ENCODE data around the gene GYPC.
"Not testable (repeated sequence)": the region's sequence is repeated elsewhere in the genome, so short reads cannot be mapped to it uniquely, and the experiment has no call there.

The GYPC gene

GRCh38 chr2:126644630-126645191, 11.2 kb upstream of the GYPC start:
- H3K36me3 ChIP-seq (ENCODE audit: insufficient read depth, low read length): no peaks in the 10 kb centered on the region
- no peaks in the 10 kb centered on the region for H3K9me3 ChIP-seq (ENCODE audit: low read length)
- no peaks in the 10 kb centered on the region for H3K4me1 ChIP-seq (ENCODE audit: insufficient read depth, low read length, severe bottlenecking)
- no peak overlapping the region for H3K4me3 ChIP-seq (ENCODE audit: low read depth, low read length, poor library complexity, severe bottlenecking)
- H3K9ac ChIP-seq (ENCODE audit: low read length): no peak overlapping the region
- no peak overlapping the region for H2AFZ ChIP-seq (ENCODE audit: low read length)
- no peaks in the 10 kb centered on the region for H3K79me2 ChIP-seq (ENCODE audit: insufficient read depth, low read length)
- H3K9me2 ChIP-seq (ENCODE audit: low read depth, low read length): no peaks in the 10 kb centered on the region
- H4K20me1 ChIP-seq (ENCODE audit: insufficient read depth, low read length): no peaks in the 10 kb centered on the region
- no peaks in the 10 kb centered on the region for H3F3A ChIP-seq (ENCODE audit: insufficient read depth, low read length)
- no peak overlapping the region for H3K4me2 ChIP-seq (ENCODE audit: low read length)
- H3K27me3 ChIP-seq (ENCODE audit: insufficient read depth, low read length): no peaks in the 10 kb centered on the region
- TF ChIP-seq EZH2 (IDR thresholded peaks at IDR 0.05; ENCODE audit: borderline replicate concordance, low read length) (no peak), CTCF (IDR thresholded peaks at IDR 0.05; ENCODE audit: low read length) (no peak)
- H3K27ac ChIP-seq (ENCODE audit: low read depth, low read length, poor library complexity, severe bottlenecking): no peak overlapping the region

DNA sequence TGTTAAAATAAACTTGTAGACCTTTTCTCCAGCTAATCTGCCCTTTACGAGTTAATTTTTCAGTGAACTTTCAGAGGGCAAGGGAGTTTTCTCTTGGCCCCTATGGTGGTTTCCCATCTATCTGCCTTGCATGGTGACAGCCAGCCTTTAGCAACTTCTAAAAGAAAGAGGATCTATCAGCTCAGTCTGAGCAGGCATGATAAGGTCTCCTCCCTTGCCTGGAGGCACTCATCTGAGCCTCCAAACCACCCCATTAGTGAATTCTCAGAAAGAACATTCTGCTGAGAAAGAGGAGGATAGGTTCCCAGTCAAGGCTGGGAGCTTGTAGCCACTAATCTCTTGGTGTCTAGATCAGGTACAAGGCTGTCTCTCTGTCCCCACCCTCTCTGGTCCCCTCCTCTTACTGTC, 10.7 kb upstream of the GYPC start:
- H2AFZ ChIP-seq (ENCODE audit: low read length): no peak overlapping the region
- H3K79me2 ChIP-seq (ENCODE audit: insufficient read depth, low read length): no peaks in the 10 kb centered on the region
- no peaks in the 10 kb centered on the region for H3K9me3 ChIP-seq (ENCODE audit: low read length)
- H3K27ac ChIP-seq (ENCODE audit: low read depth, low read length, poor library complexity, severe bottlenecking): no peak overlapping the region
- no peaks in the 10 kb centered on the region for H3K27me3 ChIP-seq (ENCODE audit: insufficient read depth, low read length)
- no peak overlapping the region for H3K9ac ChIP-seq (ENCODE audit: low read length)
- H3F3A ChIP-seq (ENCODE audit: insufficient read depth, low read length): no peaks in the 10 kb centered on the region
- no peaks in the 10 kb centered on the region for H4K20me1 ChIP-seq (ENCODE audit: insufficient read depth, low read length)
- H3K4me1 ChIP-seq (ENCODE audit: insufficient read depth, low read length, severe bottlenecking): no peaks in the 10 kb centered on the region
- H3K4me2 ChIP-seq (ENCODE audit: low read length): no peak overlapping the region
- H3K4me3 ChIP-seq (ENCODE audit: low read depth, low read length, poor library complexity, severe bottlenecking): no peak overlapping the region
- TF ChIP-seq EZH2 (IDR thresholded peaks at IDR 0.05; ENCODE audit: borderline replicate concordance, low read length) (no peak), CTCF (IDR thresholded peaks at IDR 0.05; ENCODE audit: low read length) (no peak)
- H3K9me2 ChIP-seq (ENCODE audit: low read depth, low read length): no peaks in the 10 kb centered on the region
- H3K36me3 ChIP-seq (ENCODE audit: insufficient read depth, low read length): no peaks in the 10 kb centered on the region

GRCh38 chr2:126646026-126646425, 9.9 kb upstream of the GYPC start:
- Histone ChIP-seq H3K4me2 (ENCODE audit: low read length) (no peak overlapping the region), H3K79me2 (ENCODE audit: insufficient read depth, low read length) (no peaks in the 10 kb centered on the region), H3K9me3 (ENCODE audit: low read length) (no peaks in the 10 kb centered on the region), H3K9ac (ENCODE audit: low read length) (no peak overlapping the region), H3K4me1 (ENCODE audit: insufficient read depth, low read length, severe bottlenecking) (no peaks in the 10 kb centered on the region), H3K27ac (ENCODE audit: low read depth, low read length, poor library complexity, severe bottlenecking) (no peak overlapping the region), H3K9me2 (ENCODE audit: low read depth, low read length) (no peaks in the 10 kb centered on the region), H3K36me3 (ENCODE audit: insufficient read depth, low read length) (no peaks in the 10 kb centered on the region), H3K4me3 (ENCODE audit: low read depth, low read length, poor library complexity, severe bottlenecking) (no peak overlapping the region), H4K20me1 (ENCODE audit: insufficient read depth, low read length) (no peaks in the 10 kb centered on the region), H3K27me3 (ENCODE audit: insufficient read depth, low read length) (no peaks in the 10 kb centered on the region), H2AFZ (ENCODE audit: low read length) (no peak overlapping the region), H3F3A (ENCODE audit: insufficient read depth, low read length) (no peaks in the 10 kb centered on the region)
- TF ChIP-seq EZH2 (IDR thresholded peaks at IDR 0.05; ENCODE audit: borderline replicate concordance, low read length): no peak
- no peak for TF ChIP-seq CTCF (IDR thresholded peaks at IDR 0.05; ENCODE audit: low read length)

- H3F3A ChIP-seq (ENCODE audit: insufficient read depth, low read length): not testable (repeated sequence)
These were observed 8.1 kb upstream of the GYPC start for GRCh38 chr2:126647714-126648344.

DNA sequence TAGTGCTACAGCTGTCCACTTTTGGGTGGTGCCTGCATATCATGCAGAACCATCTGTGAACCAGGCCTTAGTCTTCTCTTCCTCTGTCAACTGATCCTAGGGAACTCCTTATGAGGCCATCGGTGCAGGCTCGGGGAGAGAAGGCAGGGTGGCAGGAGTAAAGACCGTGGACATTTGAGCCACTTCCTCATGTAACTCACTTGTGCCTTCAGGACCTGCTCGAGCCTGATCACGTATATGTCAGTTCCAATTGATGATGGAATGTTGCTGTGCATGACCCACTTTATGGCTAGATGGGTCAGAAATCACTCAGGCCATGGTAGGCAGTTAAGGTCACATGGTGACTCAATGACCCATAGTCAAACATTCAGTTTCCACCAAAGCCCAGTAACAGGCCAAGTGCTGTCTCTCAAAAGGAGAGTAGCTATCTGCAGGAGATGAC, 7.6 kb upstream of the GYPC start:
- not testable (repeated sequence) for H3K27ac ChIP-seq (ENCODE audit: low read depth, low read length, poor library complexity, severe bottlenecking); H3K4me1 ChIP-seq (ENCODE audit: insufficient read depth, low read length, severe bottlenecking); H3K4me2 ChIP-seq (ENCODE audit: low read length); H3K9me3 ChIP-seq (ENCODE audit: low read length); H3K36me3 ChIP-seq (ENCODE audit: insufficient read depth, low read length); H3K79me2 ChIP-seq (ENCODE audit: insufficient read depth, low read length); H3K27me3 ChIP-seq (ENCODE audit: insufficient read depth, low read length); H2AFZ ChIP-seq (ENCODE audit: low read length); H3K9ac ChIP-seq (ENCODE audit: low read length); H3F3A ChIP-seq (ENCODE audit: insufficient read depth, low read length); H3K4me3 ChIP-seq (ENCODE audit: low read depth, low read length, poor library complexity, severe bottlenecking); H3K9me2 ChIP-seq (ENCODE audit: low read depth, low read length); H4K20me1 ChIP-seq (ENCODE audit: insufficient read depth, low read length)

More at GRCh38 chr2:126647714-126648344, 8.1 kb upstream of the GYPC start:
- not testable (repeated sequence) for H3K4me1 ChIP-seq (ENCODE audit: insufficient read depth, low read length, severe bottlenecking); H3K9me2 ChIP-seq (ENCODE audit: low read depth, low read length); H3K79me2 ChIP-seq (ENCODE audit: insufficient read depth, low read length); H3K4me2 ChIP-seq (ENCODE audit: low read length); H3K36me3 ChIP-seq (ENCODE audit: insufficient read depth, low read length); H4K20me1 ChIP-seq (ENCODE audit: insufficient read depth, low read length); H3K27ac ChIP-seq (ENCODE audit: low read depth, low read length, poor library complexity, severe bottlenecking); H3K4me3 ChIP-seq (ENCODE audit: low read depth, low read length, poor library complexity, severe bottlenecking); H3K9me3 ChIP-seq (ENCODE audit: low read length); H3K9ac ChIP-seq (ENCODE audit: low read length); H3K27me3 ChIP-seq (ENCODE audit: insufficient read depth, low read length); H2AFZ ChIP-seq (ENCODE audit: low read length)
